GM18873 (cell line): Measurements from ENCODE around the gene ZNF324B.
"Not testable (repeated sequence)": the region's sequence is repeated elsewhere in the genome, so short reads cannot be mapped to it uniquely, and the experiment has no call there.

ENCODE experiments used
- ATAC-seq: cut with Tn5 transposase; IDR thresholded peaks from one replicate; pipeline ENCODE4 v1.9.1; 2021; ENCODE audit warnings: mild to moderate bottlenecking, moderate library complexity, moderate number of reproducible peaks; ENCODE audit not compliant: unreplicated experiment, low FRiP score

The ZNF324B gene

GRCh38 chr19:58450856-58451357 lies 515 bp upstream of the ZNF324B start:
- ATAC-seq = peak; percentile 9

GRCh38 chr19:58453743-58454142 lies 2.3 kb downstream of the ZNF324B start:
- no peak for ATAC-seq

- ATAC-seq = no peak
These were observed 3.9 kb downstream of the ZNF324B start for GRCh38 chr19:58455306-58455705.

- ATAC-seq = no peak
These were observed 4.7 kb downstream of the ZNF324B start for GRCh38 chr19:58456111-58456510.

GRCh38 chr19:58460039-58460438 lies 8.6 kb downstream of the ZNF324B start:
- ATAC-seq = no peak

GRCh38 chr19:58466089-58466759 lies 14.8 kb downstream of the ZNF324B start:
- ATAC-seq = peak; percentile 10

- ATAC-seq = peak; percentile 83
These were observed 15.6 kb downstream of the ZNF324B start, which contains the start of gene ZNF324 for GRCh38 chr19:58466760-58467589. Gene ZNF324 (plus strand): TSS chr19:58467080. CDS start chr19:58469186, 2,106 bp downstream.

- no peak for ATAC-seq
These were observed 16.9 kb downstream of the ZNF324B start for GRCh38 chr19:58468216-58468839.

GRCh38 chr19:58469241-58470013 lies 18.0 kb downstream of the ZNF324B start:
- ATAC-seq = no peak

GRCh38 chr19:58470837-58471543 lies 19.6 kb downstream of the ZNF324B start:
- not testable (repeated sequence) for ATAC-seq

GRCh38 chr19:58471736-58472135 lies 20.3 kb downstream of the ZNF324B start:
- no peak for ATAC-seq

- ATAC-seq = no peak
These were observed 22.4 kb downstream of the ZNF324B start for GRCh38 chr19:58473775-58474174.

- ATAC-seq = no peak
These were observed 23.0 kb downstream of the ZNF324B start for GRCh38 chr19:58474291-58474996.

- peak; percentile 2 for ATAC-seq
These were observed 23.7 kb downstream of the ZNF324B start for GRCh38 chr19:58474997-58475713.

- peak; percentile 74 for ATAC-seq
These were observed 24.5 kb downstream of the ZNF324B start, which contains the start of gene ZNF446 for GRCh38 chr19:58475714-58476497. Gene ZNF446 (plus strand): TSS chr19:58476352. CDS start chr19:58477219, 867 bp downstream.

- ATAC-seq = no peak
These were observed 25.1 kb downstream of the ZNF324B start for GRCh38 chr19:58476498-58477015.

GRCh38 chr19:58477130-58477529 lies 25.7 kb downstream of the ZNF324B start:
- no peak for ATAC-seq
